K562 (cell line): Measurements from ENCODE around the gene MACROD2. TPM values are rescaled to one million over a fixed set of nuclear protein-coding genes. Genes with fewer than 3 reads are reported as not detected.

ENCODE experiments used
- ATAC-seq: fragments of 200-7000 bp; cut with Tn5 transposase; 3 replicates; pipeline ENCODE4 v1.9.1; 2020; ENCODE audit warnings: moderate library complexity
- BruUV-seq: library from RNA; stranded (reverse); fragments of 400-500 nt; replicated peaks from 2 replicates; lab custom pipeline; 2021; lab: Mats Ljungman, UMichigan
- CTCF ChIA-PET: fragments of 300-600 bp; formaldehyde crosslinking; extraction: SDS; loops from one replicate; lab custom pipeline; 2021; ENCODE audit warnings: low intra/inter-chr PET ratio; lab: Yijun Ruan, JAX
- POLR2A ChIA-PET: fragments of 300-600, 350-650 bp; sonication (Branson Sonifier 250); formaldehyde crosslinking; extraction: SDS; loops from one replicate; lab custom pipeline; 2021; ENCODE audit warnings: antibody characterized with exemption, inconsistent platforms; lab: Yijun Ruan, JAX
- DNase-seq, 4 experiments: peaks; one replicate each; pipeline versions ENCODE4 v3.0.0 to v3.0.0-alpha.2; 2011 to 2018; ENCODE audit warnings: low spot score in 3 of 4, mixed read lengths in 3 of 4; ENCODE audit errors: extremely low read depth in 1 of 4
- FAIRE-seq: peaks from 2 replicates; lab custom pipeline; 2011; peaks lifted over from hg19 to GRCh38; lab: Jason Lieb, UNC
- H2AFZ ChIP-seq: 2 replicates; pipeline ENCODE4 v1.6.0; 2011; ENCODE audit warnings: low read depth, low read length, control low read depth, inconsistent platforms
- H3K27ac ChIP-seq: fragments of 200-600 bp; 3 replicates; pipeline ENCODE4 v1.8.0; 2011; ENCODE audit warnings: low read depth, mild to moderate bottlenecking, control low read depth, inconsistent platforms, low read length, moderate library complexity, mixed read lengths; ENCODE audit errors: extremely low read depth
- H3K27me3 ChIP-seq, 2 experiments: fragments of 300-600 bp in 1 of 2; 2 replicates in 1 of 2; 3 replicates in 1 of 2; pipeline versions ENCODE4 v1.6.0 to v1.8.0; 2011; ENCODE audit warnings: inconsistent platforms in 2 of 2, low read length in 2 of 2, mild to moderate bottlenecking in 1 of 2, mixed read lengths in 1 of 2, moderate library complexity in 1 of 2; ENCODE audit not compliant: control insufficient read depth in 2 of 2, insufficient read depth in 2 of 2
- H3K36me3 ChIP-seq: fragments of 300-600 bp; 3 replicates; pipeline ENCODE4 v1.8.0; 2011; ENCODE audit warnings: mild to moderate bottlenecking, low read length, inconsistent platforms; ENCODE audit not compliant: control insufficient read depth, insufficient read depth
- H3K4me1 ChIP-seq, 2 experiments: fragments of 200-600 bp in 1 of 2; replicated peaks in 1 of 2; 2 replicates in 1 of 2; 3 replicates in 1 of 2; pipeline versions ENCODE4 v1.5.1 to v1.8.0; 2011; ENCODE audit warnings: inconsistent platforms in 2 of 2, low read length in 2 of 2, mild to moderate bottlenecking in 1 of 2, mixed read lengths in 1 of 2, moderate library complexity in 1 of 2; ENCODE audit not compliant: control insufficient read depth in 2 of 2, insufficient read depth in 2 of 2
- H3K4me2 ChIP-seq: 2 replicates; pipeline ENCODE4 v1.6.1; 2011; ENCODE audit warnings: low read length, control low read depth, inconsistent platforms, mixed read lengths; ENCODE audit not compliant: insufficient read depth
- H3K4me3 ChIP-seq: fragments of 200-600 bp; sonication (generic), shearing (Covaris generic); 2 replicates; pipeline ENCODE4 v1.5.1; 2016; ENCODE audit warnings: control low read depth, inconsistent platforms
- H3K79me2 ChIP-seq: fragments of 200-600 bp; 3 replicates; pipeline ENCODE4 v1.8.0; 2011; ENCODE audit warnings: low read length, inconsistent platforms; ENCODE audit not compliant: control insufficient read depth, insufficient read depth
- H3K9ac ChIP-seq, 2 experiments: 2 replicates each; pipeline versions ENCODE4 v1.6.0 to v1.6.1; 2011; ENCODE audit warnings: low read depth in 2 of 2, low read length in 2 of 2, control low read depth in 1 of 2, inconsistent platforms in 1 of 2, mild to moderate bottlenecking in 1 of 2, mixed read lengths in 1 of 2; ENCODE audit not compliant: insufficient read depth in 1 of 2
- H3K9me1 ChIP-seq: one replicate; pipeline ENCODE4 v1.6.0; 2011; ENCODE audit warnings: inconsistent platforms, mild to moderate bottlenecking, low read length, moderate library complexity; ENCODE audit not compliant: control insufficient read depth, insufficient read depth
- H3K9me3 ChIP-seq: replicated peaks from 2 replicates; pipeline ENCODE4 v1.5.1; 2011; ENCODE audit warnings: low read depth, low read length, inconsistent platforms; ENCODE audit not compliant: control insufficient read depth, insufficient read depth
- H4K20me1 ChIP-seq: replicated peaks from 2 replicates; pipeline ENCODE4 v1.6.1; 2011; ENCODE audit warnings: low read length, inconsistent platforms, mixed read lengths; ENCODE audit not compliant: control insufficient read depth, insufficient read depth
- CBX8 ChIP-seq: fragments of 200-600 bp; sonication (generic); IDR thresholded peaks from 2 replicates; pipeline ENCODE4 v1.6.1; 2012; ENCODE audit warnings: borderline replicate concordance, mixed run types, low read depth, mild to moderate bottlenecking, moderate library complexity, mixed read lengths, low read length, control low read depth, inconsistent platforms; ENCODE audit not compliant: poor library complexity, severe bottlenecking; ENCODE audit errors: extremely low read depth
- HES1 ChIP-seq: fragments of 450-650 bp; IDR thresholded peaks from 2 replicates; pipeline ENCODE4 v1.6.1; 2016; ENCODE audit warnings: low read depth, mild to moderate bottlenecking, moderate library complexity
- ZNF140 ChIP-seq: fragments of 250-450 bp; sonication (Bioruptor Pico); IDR thresholded peaks from 2 replicates; pipeline ENCODE4 v1.8.0; 2021; ENCODE audit warnings: moderate library complexity, mild to moderate bottlenecking, inconsistent platforms
- ZNF282 ChIP-seq: sonication (generic); formaldehyde crosslinking; IDR thresholded peaks from 2 replicates; pipeline ENCODE4 v1.8.1; 2023; ENCODE audit warnings: missing genetic modification reagents
- in situ Hi-C: fragments of 300-500 bp; cut with MboI; formaldehyde crosslinking; loops from 4 replicates; pipeline ENCODE4 v1.15.0; 2018; ENCODE audit warnings: inconsistent platforms, mixed read lengths
- intact Hi-C: fragments of 100-400 bp; cut with micrococcal nuclease; formaldehyde crosslinking; loops from 2 replicates; pipeline ENCODE4 v1.14.2; 2022
- polyA plus RNA-seq, 8 experiments: library from polyadenylated mRNA; depleted of rRNA in 4 of 8; stranded (reverse) in 5 of 8; unstranded in 3 of 8; fragments of >200 nt; fragmentation: Nextera tagmentation in 2 of 8; fragmentation: Illumina TruSeq in 1 of 8; extraction: Ambion mirVana in 2 of 8; extraction: Trizol in 1 of 8; gene quantifications; 2 replicates each; pipeline versions ENCODE4 v1.2.1 to v1.2.3, GENCODE V29; 2011 to 2014; ENCODE audit warnings: inconsistent platforms in 1 of 8, missing spikeins in 1 of 8
- total RNA-seq, 7 experiments: library from RNA; depleted of rRNA in 6 of 7; stranded (reverse); fragments of >200 nt in 6 of 7; fragmentation: Illumina TruSeq in 2 of 7; extraction: Trizol in 2 of 7; gene quantifications; 2 replicates each; pipeline versions ENCODE4 v1.2.1 to v1.2.3, GENCODE V29; 2011 to 2021; ENCODE audit warnings: low replicate concordance in 1 of 7
- TF ChIP-seq, protein P1 (sequence below): sonication (generic); formaldehyde crosslinking; IDR thresholded peaks from 2 replicates; pipeline ENCODE4 v1.8.0; 2022; ENCODE audit warnings: mild to moderate bottlenecking, low read depth, missing genetic modification reagents

Gene MACROD2
- total and polyA plus RNA-seq, 9 of the 15 experiments (the other 6 are each of a cell fraction or from before 2014, with no cell fraction given): not detected

GRCh38 chr20:15928946-15929345 lies 1933.6 kb downstream of the MACROD2 start:
- ATAC-seq (no peak), DNase-seq (no peak), FAIRE-seq (no peak)
- Histone ChIP-seq H4K20me1 (no peaks in the 10 kb centered on the region), H3K9me1 (no peaks in the 10 kb centered on the region), H3K4me1 (no peaks in the 10 kb centered on the region), H3K9me3 (no peaks in the 10 kb centered on the region), H3K27ac (no peak overlapping the region), H3K9ac (no peak overlapping the region), H3K36me3 (no peaks in the 10 kb centered on the region)
- ChIA-PET CTCF (no interaction called here), POLR2A (no interaction called here)
- TF ChIP-seq ZNF282 (CRISPR knock-in tag): no peak
- TF ChIP-seq, protein P1, sequence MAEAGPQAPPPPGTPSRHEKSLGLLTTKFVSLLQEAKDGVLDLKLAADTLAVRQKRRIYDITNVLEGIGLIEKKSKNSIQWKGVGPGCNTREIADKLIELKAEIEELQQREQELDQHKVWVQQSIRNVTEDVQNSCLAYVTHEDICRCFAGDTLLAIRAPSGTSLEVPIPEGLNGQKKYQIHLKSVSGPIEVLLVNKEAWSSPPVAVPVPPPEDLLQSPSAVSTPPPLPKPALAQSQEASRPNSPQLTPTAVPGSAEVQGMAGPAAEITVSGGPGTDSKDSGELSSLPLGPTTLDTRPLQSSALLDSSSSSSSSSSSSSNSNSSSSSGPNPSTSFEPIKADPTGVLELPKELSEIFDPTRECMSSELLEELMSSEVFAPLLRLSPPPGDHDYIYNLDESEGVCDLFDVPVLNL (CRISPR knock-in tag): no peak
- TF ChIP-seq HES1: no peak
- no peak for TF ChIP-seq ZNF140 (CRISPR knock-in tag)
- TF ChIP-seq CBX8: no peak
- TF ChIP-seq, all 486 proteins: peak for 0
- in situ Hi-C loops: no loop called here
- Histone ChIP-seq H3K4me3 (no peak overlapping the region), H2AFZ (no peak overlapping the region), H3K79me2 (no peaks in the 10 kb centered on the region), H3K27me3 (no peaks in the 10 kb centered on the region), H3K4me2 (no peak overlapping the region)
- intact Hi-C loops: no loop called here
- no TSS peak for BruUV-seq
